ENCODE data around the gene KIAA1328. TPM values are rescaled to one million over a fixed set of nuclear protein-coding genes. Genes with fewer than 3 reads are reported as not detected.

KIAA1328 gene
- total RNA-seq, 4 donors from 2014 or later = 23.4 to 53.3 (median 26.8) TPM

GRCh38 chr18:37254973-37255372, 426.0 kb downstream of the KIAA1328 start:
- H3K27me3 ChIP-seq = peaks cover 0 to 65% of the 10 kb centered on the region in 2 donors
- H3K27ac ChIP-seq = no peak overlapping the region

GRCh38 chr18:37258131-37258530, 429.2 kb downstream of the KIAA1328 start:
- Histone ChIP-seq H3K4me1 (peaks cover 0 to 14% (median 5%) of the 10 kb centered on the region in 4 donors), H3K27me3 (peaks cover 0 to 49% of the 10 kb centered on the region in 2 donors), H3K4me3 (no peak overlapping the region), H3K9me3 (no peaks in the 10 kb centered on the region), H3K27ac (no peak overlapping the region), H3K36me3 (no peaks in the 10 kb centered on the region)
- no peak for TF ChIP-seq POLR2A (IDR thresholded peaks at IDR 0.05)
- TF ChIP-seq CTCF (IDR thresholded peaks at IDR 0.05) = no peak
- no peak for TF ChIP-seq EP300 (IDR thresholded peaks at IDR 0.05)
- WGBS, 2 donors = 38 to 40% methylated on average over 9 of the region's 9 CpGs
- no peak for DNase-seq (ENCODE audit: low spot score in 2 of 2)

More at GRCh38 chr18:37254973-37255372, 426.0 kb downstream of the KIAA1328 start:
- 69 to 72% methylated on average over 12 of the region's 12 CpGs for WGBS, 2 donors
- TF ChIP-seq CTCF (IDR thresholded peaks at IDR 0.05) (no peak), EP300 (IDR thresholded peaks at IDR 0.05) (no peak), POLR2A (IDR thresholded peaks at IDR 0.05) (no peak)
- Histone ChIP-seq H3K4me1 (peaks cover 0 to 14% (median 5%) of the 10 kb centered on the region in 4 donors), H3K36me3 (no peaks in the 10 kb centered on the region), H3K4me3 (no peak overlapping the region), H3K9me3 (no peaks in the 10 kb centered on the region)
- no peak for DNase-seq (ENCODE audit: low spot score in 2 of 2)

- no peaks in the 10 kb centered on the region for H3K9me3 ChIP-seq
- H3K36me3 ChIP-seq = no peaks in the 10 kb centered on the region
- WGBS, 2 donors = 38 to 41% methylated on average over 10 to 11 of the region's 11 CpGs
- no peak overlapping the region for H3K4me3 ChIP-seq
- TF ChIP-seq CTCF (IDR thresholded peaks at IDR 0.05) (no peak), POLR2A (IDR thresholded peaks at IDR 0.05) (no peak), EP300 (IDR thresholded peaks at IDR 0.05) (no peak)
- peaks cover 0 to 9% (median 3%) of the 10 kb centered on the region in 4 donors for H3K4me1 ChIP-seq
- H3K27me3 ChIP-seq = peaks cover 0 to 44% of the 10 kb centered on the region in 2 donors
- no peak for DNase-seq (ENCODE audit: low spot score in 2 of 2)
- H3K27ac ChIP-seq = no peak overlapping the region
Observed at GRCh38 chr18:37258819-37259218, 429.9 kb downstream of the KIAA1328 start.

- TF ChIP-seq POLR2A (IDR thresholded peaks at IDR 0.05) (no peak), EP300 (IDR thresholded peaks at IDR 0.05) (no peak), CTCF (IDR thresholded peaks at IDR 0.05) (no peak)
- H3K4me1 ChIP-seq = peaks cover 0 to 1% (median under 1%) of the 10 kb centered on the region in 4 donors
Observed at GRCh38 chr18:37259711-37260110, 430.8 kb downstream of the KIAA1328 start.

GRCh38 chr18:37260367-37261093, 431.6 kb downstream of the KIAA1328 start:
- H3K27me3 ChIP-seq = peaks cover 0 to 29% of the 10 kb centered on the region in 2 donors
- WGBS, 2 donors = 74 to 76% methylated on average over 10 of the region's 10 CpGs

More at GRCh38 chr18:37259711-37260110, 430.8 kb downstream of the KIAA1328 start:
- no peaks in the 10 kb centered on the region for H3K9me3 ChIP-seq
- H3K27ac ChIP-seq = no peak overlapping the region
- H3K27me3 ChIP-seq = peaks cover 0 to 38% of the 10 kb centered on the region in 2 donors
- no peaks in the 10 kb centered on the region for H3K36me3 ChIP-seq
- no peak overlapping the region for H3K4me3 ChIP-seq
- DNase-seq (ENCODE audit: low spot score in 2 of 2) = no peak
- 75 to 76% methylated on average over 5 of the region's 5 CpGs for WGBS, 2 donors

More at GRCh38 chr18:37260367-37261093, 431.6 kb downstream of the KIAA1328 start:
- H3K4me1 ChIP-seq = no peaks in the 10 kb centered on the region
- no peak for DNase-seq (ENCODE audit: low spot score in 2 of 2)
- no peak overlapping the region for H3K27ac ChIP-seq
- H3K9me3 ChIP-seq = no peaks in the 10 kb centered on the region
- no peaks in the 10 kb centered on the region for H3K36me3 ChIP-seq
- no peak overlapping the region for H3K4me3 ChIP-seq
- no peak for TF ChIP-seq EP300 (IDR thresholded peaks at IDR 0.05)
- no peak for TF ChIP-seq CTCF (IDR thresholded peaks at IDR 0.05)
- no peak for TF ChIP-seq POLR2A (IDR thresholded peaks at IDR 0.05)

All from tibial nerve (tissue), 4 donors.